ENCODE data around the gene ERF.

GRCh38 chr19:42224940-42225717 lies 29.8 kb downstream of the ERF start:
- no peak for TF ChIP-seq POLR2A (IDR thresholded peaks at IDR 0.05; ENCODE audit: extremely low read depth, insufficient read length)
- no peak for TF ChIP-seq CTCF (IDR thresholded peaks at IDR 0.05; ENCODE audit: low read depth, low read length)
- no peak for TF ChIP-seq MYC (IDR thresholded peaks at IDR 0.05; ENCODE audit: low read depth, low read length)
